GM12801 (cell line): Measurements from ENCODE around the gene FLVCR2.

Source experiments
- TF ChIP-seq, protein P1 (sequence below): IDR thresholded peaks from one replicate; pipeline ENCODE4 v1.5.1; 2011; ENCODE audit warnings: control low read depth; ENCODE audit not compliant: insufficient read length; ENCODE audit errors: extremely low read depth

Gene FLVCR2

DNA sequence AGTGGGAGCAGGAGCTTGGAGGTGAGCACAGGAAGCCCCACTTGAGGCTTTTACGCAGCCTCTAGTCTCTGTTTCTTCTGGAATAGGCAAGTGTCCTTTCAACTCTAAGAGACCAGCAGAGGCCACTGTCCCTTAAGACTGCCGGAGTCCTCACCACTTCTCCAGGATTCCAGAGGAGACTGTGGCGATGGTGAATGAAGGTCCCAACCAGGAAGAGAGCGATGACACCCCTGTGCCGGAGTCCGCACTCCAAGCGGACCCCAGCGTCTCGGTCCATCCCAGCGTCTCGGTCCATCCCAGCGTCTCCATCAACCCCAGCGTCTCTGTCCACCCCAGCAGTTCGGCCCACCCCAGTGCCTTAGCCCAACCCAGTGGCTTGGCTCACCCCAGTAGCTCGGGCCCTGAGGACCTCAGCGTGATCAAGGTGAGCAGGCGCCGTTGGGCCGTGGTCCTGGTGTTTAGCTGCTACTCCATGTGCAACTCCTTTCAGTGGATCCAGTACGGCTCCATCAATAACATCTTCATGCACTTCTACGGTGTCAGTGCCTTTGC is 442 bp downstream of the FLVCR2 start:
- TF ChIP-seq, protein P1, sequence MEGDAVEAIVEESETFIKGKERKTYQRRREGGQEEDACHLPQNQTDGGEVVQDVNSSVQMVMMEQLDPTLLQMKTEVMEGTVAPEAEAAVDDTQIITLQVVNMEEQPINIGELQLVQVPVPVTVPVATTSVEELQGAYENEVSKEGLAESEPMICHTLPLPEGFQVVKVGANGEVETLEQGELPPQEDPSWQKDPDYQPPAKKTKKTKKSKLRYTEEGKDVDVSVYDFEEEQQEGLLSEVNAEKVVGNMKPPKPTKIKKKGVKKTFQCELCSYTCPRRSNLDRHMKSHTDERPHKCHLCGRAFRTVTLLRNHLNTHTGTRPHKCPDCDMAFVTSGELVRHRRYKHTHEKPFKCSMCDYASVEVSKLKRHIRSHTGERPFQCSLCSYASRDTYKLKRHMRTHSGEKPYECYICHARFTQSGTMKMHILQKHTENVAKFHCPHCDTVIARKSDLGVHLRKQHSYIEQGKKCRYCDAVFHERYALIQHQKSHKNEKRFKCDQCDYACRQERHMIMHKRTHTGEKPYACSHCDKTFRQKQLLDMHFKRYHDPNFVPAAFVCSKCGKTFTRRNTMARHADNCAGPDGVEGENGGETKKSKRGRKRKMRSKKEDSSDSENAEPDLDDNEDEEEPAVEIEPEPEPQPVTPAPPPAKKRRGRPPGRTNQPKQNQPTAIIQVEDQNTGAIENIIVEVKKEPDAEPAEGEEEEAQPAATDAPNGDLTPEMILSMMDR = no peak

DNA sequence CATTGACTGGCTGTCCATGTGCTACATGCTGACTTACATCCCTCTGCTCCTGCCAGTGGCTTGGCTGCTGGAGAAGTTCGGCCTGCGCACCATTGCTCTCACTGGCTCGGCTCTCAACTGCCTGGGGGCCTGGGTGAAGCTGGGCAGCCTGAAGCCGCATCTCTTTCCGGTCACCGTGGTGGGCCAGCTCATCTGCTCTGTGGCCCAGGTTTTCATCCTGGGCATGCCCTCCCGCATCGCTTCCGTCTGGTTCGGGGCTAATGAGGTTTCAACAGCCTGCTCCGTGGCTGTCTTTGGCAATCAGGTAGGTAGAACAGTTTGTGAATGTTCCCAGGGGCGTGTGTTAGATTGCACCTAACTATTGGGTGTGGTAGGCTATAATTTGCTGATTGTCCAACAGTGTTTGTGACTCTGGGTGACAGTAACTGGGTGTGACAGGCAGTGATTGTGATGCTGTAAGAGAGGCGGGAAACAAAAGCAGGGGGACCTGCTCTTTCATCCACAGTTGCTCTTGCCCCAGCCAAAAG is 981 bp downstream of the FLVCR2 start:
- TF ChIP-seq, protein P1 = no peak

DNA sequence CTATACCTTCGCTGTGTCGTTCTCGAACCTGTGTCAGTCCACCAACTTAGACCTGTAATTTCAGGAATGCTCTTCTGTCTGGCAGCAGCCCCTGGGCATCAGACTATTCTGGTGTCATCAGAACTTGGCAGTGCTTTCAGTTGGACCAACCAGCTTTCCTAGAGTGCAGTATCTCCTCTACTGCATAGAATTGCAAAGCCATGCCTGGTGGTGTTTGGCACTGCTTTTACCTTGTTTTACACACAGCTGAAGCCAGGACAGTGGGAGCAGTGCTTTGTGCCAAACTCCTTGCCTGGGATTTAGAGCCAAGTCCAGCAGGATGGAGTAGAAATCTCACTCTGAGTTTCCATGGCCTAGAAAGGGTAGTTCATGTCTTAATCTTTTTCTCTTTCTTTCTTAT is 1.5 kb downstream of the FLVCR2 start:
- TF ChIP-seq, protein P1 = no peak

DNA sequence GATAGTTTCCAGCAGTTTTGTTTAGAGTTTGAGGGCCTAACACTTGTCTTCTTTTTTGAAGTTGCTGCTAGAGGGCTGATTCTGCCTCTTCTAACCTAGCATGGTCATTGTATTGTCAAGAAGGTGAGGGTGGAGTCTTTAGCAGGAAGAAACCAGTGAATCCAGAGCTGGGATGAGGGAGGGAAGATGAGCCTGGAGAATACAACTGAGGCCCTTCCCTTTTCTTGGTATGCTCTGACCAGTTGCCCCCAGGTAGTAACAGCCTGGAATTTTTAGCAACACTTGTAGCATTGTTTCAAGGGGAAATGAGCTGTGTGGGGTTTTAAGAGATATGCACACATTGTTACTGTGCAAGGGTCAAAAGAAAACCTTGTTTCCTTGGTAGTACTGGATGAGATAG is 9.0 kb downstream of the FLVCR2 start:
- TF ChIP-seq, protein P1 = no peak

DNA sequence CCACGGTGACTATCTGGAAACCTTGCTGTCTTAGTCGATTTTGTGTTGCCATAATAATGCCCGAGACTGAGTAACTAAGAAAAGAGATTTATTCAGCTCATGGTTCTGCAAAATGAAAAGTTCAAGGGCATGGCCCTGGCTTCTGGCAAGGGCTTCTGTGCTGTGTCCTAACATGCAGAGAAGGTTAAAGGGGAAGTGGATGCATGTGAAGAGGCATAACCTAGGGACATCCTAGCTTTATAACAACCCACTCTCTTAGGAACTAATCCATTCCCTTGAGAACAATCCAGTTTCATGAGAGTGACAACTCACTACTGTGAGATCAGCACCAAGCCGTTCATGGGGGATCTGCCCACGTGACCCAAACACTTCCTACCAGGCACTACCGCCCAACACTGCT is 11.5 kb downstream of the FLVCR2 start:
- TF ChIP-seq, protein P1 = no peak

DNA sequence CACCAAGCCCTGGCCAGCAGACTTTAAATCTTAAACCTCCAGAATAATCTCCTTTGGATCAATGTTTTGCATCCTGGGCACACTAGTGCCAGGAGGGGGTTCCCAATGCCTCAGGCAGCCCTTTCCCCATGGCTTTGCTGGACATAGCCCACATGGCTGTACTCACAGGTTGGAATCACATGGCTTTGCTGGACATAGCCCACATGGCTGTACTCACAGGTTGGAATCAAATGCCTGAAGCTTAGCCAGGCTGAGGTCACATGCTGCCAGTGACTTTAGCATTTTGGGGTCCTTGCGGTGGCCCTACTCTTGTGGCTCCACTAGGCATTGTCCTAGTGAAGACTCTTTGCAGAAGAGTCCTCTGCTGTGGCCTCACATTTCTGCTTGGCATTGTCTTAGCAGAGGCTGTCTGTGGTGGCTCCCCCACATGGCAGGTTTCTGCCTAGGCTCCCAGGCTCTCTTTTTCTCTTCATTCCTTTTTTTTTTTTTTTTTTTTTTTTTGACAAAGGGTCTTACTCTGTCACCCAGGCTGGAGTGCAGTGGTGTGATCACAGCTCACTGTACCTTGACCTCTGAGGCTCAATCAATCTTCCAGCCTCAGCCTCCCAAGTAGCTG is 13.0 kb downstream of the FLVCR2 start:
- TF ChIP-seq, protein P1 = no peak

DNA sequence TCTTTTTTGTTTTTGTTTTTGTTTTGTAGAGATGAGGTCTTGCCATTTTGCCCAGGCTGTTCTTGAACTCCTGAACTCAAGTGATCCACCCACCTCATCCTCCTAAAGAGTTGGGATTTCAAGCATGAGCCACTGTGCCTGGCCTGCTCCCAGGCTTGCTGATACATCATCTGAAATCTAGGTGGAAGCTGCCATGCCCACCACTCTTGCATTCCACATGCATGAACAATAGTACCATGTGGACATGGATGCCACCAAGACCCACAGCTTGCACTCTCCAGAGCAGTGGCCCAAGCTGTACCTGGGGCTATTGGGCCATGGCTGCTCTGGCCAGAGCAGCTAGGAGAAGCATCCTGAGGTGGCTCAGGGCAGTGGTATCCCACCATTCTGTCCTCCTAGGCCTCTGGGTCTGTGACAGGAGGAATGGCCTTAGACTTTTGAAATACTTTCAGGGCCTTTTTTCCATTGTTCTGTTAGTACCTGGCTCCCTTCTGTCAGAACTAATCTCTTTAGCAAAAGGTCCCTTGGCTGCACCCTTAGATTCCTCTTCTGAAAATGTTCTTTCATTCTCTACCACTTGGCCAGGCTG is 13.7 kb downstream of the FLVCR2 start:
- TF ChIP-seq, protein P1 = no peak
